NCI-H2081 (cell line): ENCODE measurements around the gene PLOD3.
"Not testable (repeated sequence)": the region's sequence is repeated elsewhere in the genome, so short reads cannot be mapped to it uniquely, and the experiment has no call there.

Source experiments
- DNase-seq, 2 experiments: peaks; one replicate each; lab custom pipeline; 2025; lab: John Stamatoyannopoulos, UW

The PLOD3 gene

GRCh38 chr7:101210143-101210542 lies 7.2 kb downstream of the PLOD3 start:
- no peak for DNase-seq

GRCh38 chr7:101208794-101209193 lies 8.6 kb downstream of the PLOD3 start:
- DNase-seq: no peak

GRCh38 chr7:101207459-101207858 lies 9.9 kb downstream of the PLOD3 start:
- DNase-seq: no peak

- no peak for DNase-seq
These were observed 10.7 kb downstream of the PLOD3 start for GRCh38 chr7:101206665-101207042.

- no peak for DNase-seq
These were observed 11.3 kb downstream of the PLOD3 start for GRCh38 chr7:101205901-101206664.

- DNase-seq: not testable (repeated sequence)
These were observed 13.3 kb downstream of the PLOD3 start for GRCh38 chr7:101203740-101204738.

- DNase-seq: no peak
These were observed 14.8 kb downstream of the PLOD3 start for GRCh38 chr7:101202603-101202918.

GRCh38 chr7:101201695-101202602 lies 15.4 kb downstream of the PLOD3 start:
- no peak for DNase-seq

GRCh38 chr7:101200862-101201599 lies 16.4 kb downstream of the PLOD3 start, which contains the start of gene MOGAT3:
MOGAT3 (minus strand) TSS chr7:101201036; CDS start chr7:101200854, 182 bp downstream.
- no peak for DNase-seq

- DNase-seq: no peak
These were observed 16.9 kb downstream of the PLOD3 start for GRCh38 chr7:101200504-101200861.

- DNase-seq: not testable (repeated sequence)
These were observed 17.9 kb downstream of the PLOD3 start for GRCh38 chr7:101199522-101199921.

GRCh38 chr7:101198476-101198875 lies 18.9 kb downstream of the PLOD3 start:
- no peak for DNase-seq

- no peak for DNase-seq
These were observed 19.4 kb downstream of the PLOD3 start for GRCh38 chr7:101197991-101198390.

- DNase-seq: no peak
These were observed 21.5 kb downstream of the PLOD3 start for GRCh38 chr7:101195884-101196283.

GRCh38 chr7:101189109-101189508 lies 28.3 kb downstream of the PLOD3 start:
- DNase-seq: no peak

- DNase-seq: no peak
These were observed 30.4 kb downstream of the PLOD3 start for GRCh38 chr7:101186844-101187428.

- no peak for DNase-seq
These were observed 31.2 kb downstream of the PLOD3 start for GRCh38 chr7:101186194-101186593.

- no peak for DNase-seq
These were observed 32.0 kb downstream of the PLOD3 start for GRCh38 chr7:101185258-101185839.

- no peak for DNase-seq
These were observed 37.1 kb downstream of the PLOD3 start, which contains the start of gene NAT16 for GRCh38 chr7:101180130-101180755. NAT16 (minus strand) TSS chr7:101180293; CDS start chr7:101174807, 5,486 bp downstream.

- no peak for DNase-seq
These were observed 37.7 kb downstream of the PLOD3 start for GRCh38 chr7:101179713-101180112.
